Measurements from ENCODE around the gene SLC39A11. TPM values are rescaled to one million over a fixed set of nuclear protein-coding genes. Genes with fewer than 3 reads are reported as not detected.
A peak's percentile ranks its signal among the peaks of the same experiment; 100 is the strongest.
"Not testable (repeated sequence)": the region's sequence is repeated elsewhere in the genome, so short reads cannot be mapped to it uniquely, and the experiment has no call there.

Gene SLC39A11
- total RNA-seq, 1 experiment from 2014 or later = 7.9 TPM

GRCh38 chr17:72788950-72789585 lies 303.4 kb downstream of the SLC39A11 start:
- no peak for DNase-seq (ENCODE audit: low read depth)

GRCh38 chr17:72786209-72786608 lies 306.3 kb downstream of the SLC39A11 start:
- no peak for DNase-seq (ENCODE audit: low read depth)

GRCh38 chr17:72782985-72783701 lies 309.3 kb downstream of the SLC39A11 start:
- DNase-seq (ENCODE audit: low read depth) = no peak

- not testable (repeated sequence) for DNase-seq (ENCODE audit: low read depth)
Measured at GRCh38 chr17:72782437-72782836, 310.1 kb downstream of the SLC39A11 start.

GRCh38 chr17:72778169-72779151 lies 314.0 kb downstream of the SLC39A11 start:
- no peak for DNase-seq (ENCODE audit: low read depth)

GRCh38 chr17:72775919-72776318 lies 316.6 kb downstream of the SLC39A11 start:
- DNase-seq (ENCODE audit: low read depth) = no peak

- no peak for DNase-seq (ENCODE audit: low read depth)
Measured at GRCh38 chr17:72775237-72775636, 317.3 kb downstream of the SLC39A11 start.

GRCh38 chr17:72774236-72774635 lies 318.3 kb downstream of the SLC39A11 start:
- no peak for DNase-seq (ENCODE audit: low read depth)

- not testable (repeated sequence) for DNase-seq (ENCODE audit: low read depth)
Measured at GRCh38 chr17:72773225-72773624, 319.3 kb downstream of the SLC39A11 start.

GRCh38 chr17:72772331-72772821 lies 320.1 kb downstream of the SLC39A11 start:
- DNase-seq (ENCODE audit: low read depth) = no peak

- no peak for DNase-seq (ENCODE audit: low read depth)
Measured at GRCh38 chr17:72771734-72772133, 320.8 kb downstream of the SLC39A11 start.

- peak; percentile 5 for DNase-seq (ENCODE audit: low read depth)
Measured at GRCh38 chr17:72766761-72767356, 325.6 kb downstream of the SLC39A11 start.

GRCh38 chr17:72765368-72766153 lies 326.9 kb downstream of the SLC39A11 start:
- no peak for DNase-seq (ENCODE audit: low read depth)

GRCh38 chr17:72764632-72765041 lies 327.9 kb downstream of the SLC39A11 start:
- DNase-seq (ENCODE audit: low read depth) = peak; percentile 23

- no peak for DNase-seq (ENCODE audit: low read depth)
Measured at GRCh38 chr17:72763981-72764380, 328.5 kb downstream of the SLC39A11 start.

- DNase-seq (ENCODE audit: low read depth) = not testable (repeated sequence)
Measured at GRCh38 chr17:72761893-72762575, 330.5 kb downstream of the SLC39A11 start.

GRCh38 chr17:72761431-72761830 lies 331.1 kb downstream of the SLC39A11 start:
- no peak for DNase-seq (ENCODE audit: low read depth)

GRCh38 chr17:72760368-72760767 lies 332.1 kb downstream of the SLC39A11 start:
- no peak for DNase-seq (ENCODE audit: low read depth)

- DNase-seq (ENCODE audit: low read depth) = no peak
Measured at GRCh38 chr17:72759301-72759700, 333.2 kb downstream of the SLC39A11 start.

GRCh38 chr17:72756256-72756655 lies 336.2 kb downstream of the SLC39A11 start:
- DNase-seq (ENCODE audit: low read depth) = no peak

Measured in RPMI7951 (cell line).